OCI-LY1 (cell line): ENCODE measurements around the gene C9orf50.

Experiments used
- H2AFZ ChIP-seq: fragments of 200-600 bp; sonication (generic), shearing (Covaris generic); 2 replicates; pipeline ENCODE4 v1.6.0; 2014; ENCODE audit warnings: antibody characterized with exemption, mild to moderate bottlenecking, low read length
- H3F3A ChIP-seq: fragments of 200-600 bp; sonication (generic), shearing (Covaris generic); 2 replicates; pipeline ENCODE4 v1.6.0; 2014; ENCODE audit warnings: mild to moderate bottlenecking, antibody characterized with exemption, low read length, moderate library complexity; ENCODE audit not compliant: insufficient read depth
- H3K27ac ChIP-seq: fragments of 200-600 bp; sonication (generic); 2 replicates; pipeline ENCODE4 v1.5.1; 2014; ENCODE audit warnings: low read length, mixed run types, mild to moderate bottlenecking, low read depth; ENCODE audit not compliant: poor library complexity, severe bottlenecking
- H3K27me3 ChIP-seq: fragments of 200-600 bp; sonication (generic); 2 replicates; pipeline ENCODE4 v1.6.0; 2014; ENCODE audit warnings: antibody characterized with exemption, mild to moderate bottlenecking, low read length, moderate library complexity; ENCODE audit not compliant: insufficient read depth
- H3K36me3 ChIP-seq: fragments of 200-600 bp; sonication (generic); 2 replicates; pipeline ENCODE4 v1.6.1; 2014; ENCODE audit warnings: mild to moderate bottlenecking, antibody characterized with exemption, low read length, moderate library complexity, mixed read lengths; ENCODE audit not compliant: insufficient read depth
- H3K4me1 ChIP-seq: fragments of 200-600 bp; sonication (generic); 2 replicates; pipeline ENCODE4 v1.5.1; 2014; ENCODE audit warnings: mild to moderate bottlenecking, low read length, moderate library complexity; ENCODE audit not compliant: insufficient read depth, severe bottlenecking
- H3K4me2 ChIP-seq: fragments of 200-600 bp; sonication (generic), shearing (Covaris generic); 2 replicates; pipeline ENCODE4 v1.6.1; 2014; ENCODE audit warnings: low read length
- H3K4me3 ChIP-seq: fragments of 200-600 bp; sonication (generic); 2 replicates; pipeline ENCODE4 v1.5.1; 2014; ENCODE audit warnings: low read length, low read depth, mild to moderate bottlenecking, mixed read lengths; ENCODE audit not compliant: poor library complexity, severe bottlenecking
- H3K79me2 ChIP-seq: fragments of 200-600 bp; shearing (Covaris generic); 2 replicates; pipeline ENCODE4 v1.6.1; 2016; ENCODE audit warnings: mixed run types, low read length, mixed read lengths; ENCODE audit not compliant: insufficient read depth
- H3K9ac ChIP-seq: fragments of 200-600 bp; sonication (generic), shearing (Covaris generic); 2 replicates; pipeline ENCODE4 v1.6.1; 2014; ENCODE audit warnings: mild to moderate bottlenecking, low read length, mixed read lengths
- H3K9me2 ChIP-seq: fragments of 200-600 bp; sonication (generic), shearing (Covaris generic); 2 replicates; pipeline ENCODE4 v1.6.1; 2014; ENCODE audit warnings: low read depth, mild to moderate bottlenecking, low read length, mixed read lengths
- H3K9me3 ChIP-seq: fragments of 200-600 bp; shearing (Covaris generic); 2 replicates; pipeline ENCODE4 v1.6.1; 2014; ENCODE audit warnings: low read length, mixed read lengths
- H4K20me1 ChIP-seq: fragments of 200-600 bp; sonication (generic), shearing (Covaris generic); 2 replicates; pipeline ENCODE4 v1.6.0; 2016; ENCODE audit warnings: mild to moderate bottlenecking, low read length; ENCODE audit not compliant: insufficient read depth
- EZH2 ChIP-seq: fragments of 200-600 bp; sonication (generic), shearing (Covaris generic); IDR thresholded peaks from 2 replicates; pipeline ENCODE4 v1.8.0; 2017; ENCODE audit warnings: borderline replicate concordance, mixed run types, mild to moderate bottlenecking, antibody characterized with exemption, low read length, moderate library complexity, mixed read lengths
- TF ChIP-seq, protein P1 (sequence below): fragments of 200-600 bp; sonication (generic), shearing (Covaris generic); IDR thresholded peaks from 2 replicates; pipeline ENCODE4 v1.5.1; 2017; ENCODE audit warnings: mild to moderate bottlenecking, antibody characterized with exemption, low read length, moderate library complexity, mixed read lengths

Gene C9orf50

DNA sequence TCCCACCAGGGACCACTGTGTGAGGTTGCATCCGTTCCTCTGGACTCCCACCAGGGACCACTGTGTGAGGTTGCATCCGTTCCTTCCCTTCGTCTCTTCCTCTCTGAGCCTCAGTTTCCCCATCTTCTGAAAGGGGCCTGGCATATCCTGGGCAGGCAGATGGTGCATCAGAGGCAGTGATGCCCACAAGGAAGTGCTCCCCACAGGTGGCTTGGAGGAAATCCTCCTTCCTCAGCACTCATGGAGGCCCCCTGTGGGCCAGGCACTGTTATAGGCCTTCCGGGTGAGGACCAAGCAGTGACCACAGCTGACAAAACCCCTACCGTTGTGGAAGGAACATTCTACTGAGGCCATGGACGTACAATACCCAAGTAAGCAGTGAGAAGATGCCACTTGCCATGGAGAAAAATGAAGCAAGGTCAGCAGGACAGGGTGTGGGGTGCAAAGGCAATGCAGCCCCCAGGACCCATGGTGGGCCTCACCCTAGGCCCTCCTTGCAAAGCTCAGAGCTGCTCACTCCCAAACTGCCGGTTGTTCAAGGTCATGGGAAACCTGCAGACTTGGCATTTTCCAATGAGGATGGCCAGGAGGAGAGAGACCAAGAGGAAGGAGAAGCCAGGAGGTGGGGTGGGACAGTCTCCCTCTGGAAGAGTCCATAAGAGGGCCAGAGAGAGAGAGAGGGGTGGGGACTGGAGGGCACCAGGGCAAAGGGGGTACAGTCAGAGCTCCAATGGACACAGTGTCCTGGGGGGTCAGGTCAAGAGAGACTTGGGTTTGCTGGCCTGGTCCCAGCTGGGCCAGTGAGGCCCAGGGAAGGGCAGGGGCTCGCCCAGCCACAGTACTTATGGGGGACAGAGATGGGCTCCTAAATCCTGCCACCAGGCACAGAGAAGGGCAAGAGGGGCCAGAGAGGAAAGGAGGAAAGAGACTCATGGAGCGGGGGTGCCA, 51.1 kb downstream of the C9orf50 start:
- no peaks in the 10 kb centered on the region for H3K36me3 ChIP-seq
- TF ChIP-seq, protein P1, sequence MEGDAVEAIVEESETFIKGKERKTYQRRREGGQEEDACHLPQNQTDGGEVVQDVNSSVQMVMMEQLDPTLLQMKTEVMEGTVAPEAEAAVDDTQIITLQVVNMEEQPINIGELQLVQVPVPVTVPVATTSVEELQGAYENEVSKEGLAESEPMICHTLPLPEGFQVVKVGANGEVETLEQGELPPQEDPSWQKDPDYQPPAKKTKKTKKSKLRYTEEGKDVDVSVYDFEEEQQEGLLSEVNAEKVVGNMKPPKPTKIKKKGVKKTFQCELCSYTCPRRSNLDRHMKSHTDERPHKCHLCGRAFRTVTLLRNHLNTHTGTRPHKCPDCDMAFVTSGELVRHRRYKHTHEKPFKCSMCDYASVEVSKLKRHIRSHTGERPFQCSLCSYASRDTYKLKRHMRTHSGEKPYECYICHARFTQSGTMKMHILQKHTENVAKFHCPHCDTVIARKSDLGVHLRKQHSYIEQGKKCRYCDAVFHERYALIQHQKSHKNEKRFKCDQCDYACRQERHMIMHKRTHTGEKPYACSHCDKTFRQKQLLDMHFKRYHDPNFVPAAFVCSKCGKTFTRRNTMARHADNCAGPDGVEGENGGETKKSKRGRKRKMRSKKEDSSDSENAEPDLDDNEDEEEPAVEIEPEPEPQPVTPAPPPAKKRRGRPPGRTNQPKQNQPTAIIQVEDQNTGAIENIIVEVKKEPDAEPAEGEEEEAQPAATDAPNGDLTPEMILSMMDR: no peak
- TF ChIP-seq EZH2: no peak
- no peak overlapping the region for H3K4me3 ChIP-seq
- 0 out of 2 replicates have a peak, but pooled peaks cover 5% of the 10 kb centered on the region for H3K9me3 ChIP-seq
- H2AFZ ChIP-seq: no peak overlapping the region
- H3K9ac ChIP-seq: no peak overlapping the region
- H3K9me2 ChIP-seq: no peaks in the 10 kb centered on the region
- no peaks in the 10 kb centered on the region; the same call in 1 of the 2 replicates for H3K27me3 ChIP-seq
- H3F3A ChIP-seq: no peaks in the 10 kb centered on the region
- no peak overlapping the region for H3K4me2 ChIP-seq
- H4K20me1 ChIP-seq: no peaks in the 10 kb centered on the region
- H3K79me2 ChIP-seq: no peaks in the 10 kb centered on the region
- no peaks in the 10 kb centered on the region for H3K4me1 ChIP-seq
- no peak overlapping the region for H3K27ac ChIP-seq

DNA sequence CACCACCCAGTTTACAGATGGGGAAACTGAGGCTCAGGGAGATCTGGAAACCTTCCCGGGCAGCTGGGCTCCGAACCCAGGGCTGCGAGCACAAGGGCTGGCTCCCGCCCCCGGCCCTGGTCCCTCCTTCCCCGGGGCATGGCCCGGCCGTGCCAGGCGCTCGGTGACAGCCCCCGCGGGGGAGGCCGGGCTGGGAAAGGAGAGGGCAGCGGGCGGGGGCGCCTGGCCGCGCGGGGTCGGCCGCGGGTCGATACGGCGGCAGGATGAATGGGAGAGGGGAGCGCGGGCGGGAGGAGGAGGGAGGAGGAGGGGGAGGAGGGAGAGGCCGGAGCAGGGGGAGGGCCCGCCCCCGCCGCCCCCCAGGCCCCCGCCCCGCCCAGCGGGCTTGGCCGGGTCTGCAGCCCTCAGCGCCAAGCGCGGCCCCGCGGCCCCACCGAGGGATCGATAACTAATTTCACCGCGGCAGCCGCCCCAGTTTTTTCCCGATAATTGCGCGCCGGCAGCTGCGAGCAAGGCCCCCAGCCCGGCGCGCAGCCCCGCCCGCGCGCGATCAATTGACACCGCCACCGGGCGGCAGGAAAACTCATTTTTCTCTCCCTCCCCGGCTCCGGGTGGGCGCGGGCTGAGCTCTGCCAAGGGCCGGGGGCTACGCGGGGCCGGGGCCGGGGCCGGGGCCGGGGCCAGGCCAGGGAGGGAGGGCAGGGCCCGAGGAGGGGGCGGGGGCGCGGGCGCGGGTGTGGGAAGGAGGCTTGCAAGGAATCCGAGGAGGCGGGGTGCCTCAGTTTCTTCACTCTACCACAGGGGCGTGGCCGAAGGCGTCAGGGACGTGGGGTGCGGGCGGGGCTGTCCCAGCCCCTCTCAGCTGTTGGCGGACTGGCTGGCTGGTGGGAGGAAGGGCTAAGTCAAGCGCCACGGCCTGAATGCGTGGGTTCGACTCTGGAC, 52.1 kb downstream of the C9orf50 start:
- no peaks in the 10 kb centered on the region for H3F3A ChIP-seq
- TF ChIP-seq, protein P1: no peak
- TF ChIP-seq EZH2: no peak
- no peaks in the 10 kb centered on the region for H3K36me3 ChIP-seq
- H3K9me2 ChIP-seq: no peaks in the 10 kb centered on the region
- no peak overlapping the region for H3K4me2 ChIP-seq
- no peaks in the 10 kb centered on the region; the same call in 1 of the 2 replicates for H3K27me3 ChIP-seq
- H3K4me1 ChIP-seq: no peaks in the 10 kb centered on the region
- no peaks in the 10 kb centered on the region for H4K20me1 ChIP-seq
- no peaks in the 10 kb centered on the region for H3K79me2 ChIP-seq
- H3K27ac ChIP-seq: no peak overlapping the region
- H2AFZ ChIP-seq: no peak overlapping the region
- no peak overlapping the region for H3K4me3 ChIP-seq
- H3K9ac ChIP-seq: no peak overlapping the region
- 0 out of 2 replicates have a peak, but pooled peaks cover 2% of the 10 kb centered on the region for H3K9me3 ChIP-seq

DNA sequence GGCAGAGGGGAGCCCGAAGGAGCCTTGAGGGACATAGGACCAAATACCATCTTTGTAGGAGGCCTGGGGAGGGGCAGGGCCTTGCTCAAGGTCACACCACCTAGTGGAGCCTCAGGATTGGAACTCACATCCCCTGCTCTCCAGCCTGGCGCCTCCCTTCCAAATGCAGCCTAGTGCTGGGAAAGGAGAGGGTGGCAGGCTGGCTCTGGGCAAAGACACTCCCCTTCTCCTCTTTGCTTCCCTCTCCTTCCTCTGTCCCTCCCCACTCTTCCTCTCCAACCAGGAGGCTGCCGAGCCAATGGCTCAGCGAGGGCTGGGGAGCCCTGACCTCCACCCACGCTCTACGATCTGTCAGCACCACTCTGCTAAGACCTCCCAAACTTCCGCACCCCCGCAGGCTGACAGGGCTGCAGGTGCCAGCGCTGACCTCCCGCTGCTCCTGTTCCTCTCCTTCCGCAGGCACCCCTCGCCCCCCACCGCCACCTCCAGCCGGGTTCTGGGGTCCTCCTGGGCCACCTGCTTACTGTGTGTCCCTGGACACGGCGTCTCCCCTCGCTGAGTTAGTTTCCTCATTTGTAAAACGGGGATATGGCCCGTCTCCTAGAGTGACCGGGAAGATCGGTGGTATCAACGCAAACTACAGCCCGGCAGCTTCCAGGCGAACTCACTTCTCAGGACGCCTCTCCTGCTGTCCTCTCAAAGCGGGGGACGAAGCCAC, 52.9 kb downstream of the C9orf50 start:
- no peaks in the 10 kb centered on the region for H3F3A ChIP-seq
- no peaks in the 10 kb centered on the region; the same call in 1 of the 2 replicates for H3K27me3 ChIP-seq
- no peaks in the 10 kb centered on the region for H3K9me3 ChIP-seq
- H3K79me2 ChIP-seq: no peaks in the 10 kb centered on the region
- no peaks in the 10 kb centered on the region for H3K4me1 ChIP-seq
- no peak overlapping the region for H3K9ac ChIP-seq
- H3K9me2 ChIP-seq: no peaks in the 10 kb centered on the region
- H4K20me1 ChIP-seq: no peaks in the 10 kb centered on the region
- no peak overlapping the region for H3K4me3 ChIP-seq
- no peak overlapping the region for H2AFZ ChIP-seq
- H3K4me2 ChIP-seq: no peak overlapping the region
- TF ChIP-seq EZH2: no peak
- no peaks in the 10 kb centered on the region for H3K36me3 ChIP-seq
- H3K27ac ChIP-seq: no peak overlapping the region
